SJCRH30 (cell line): Measurements from ENCODE around the gene PTGIS. TPM values are rescaled to one million over a fixed set of nuclear protein-coding genes. Genes with fewer than 3 reads are reported as not detected.

Experiments used
- DNase-seq, 2 experiments: peaks; one replicate each; pipeline ENCODE4 v3.0.0-alpha.2; 2015 to 2020
- H3K27ac ChIP-seq: fragments of 250-450 bp; sonication (Bioruptor Pico); 2 replicates; pipeline ENCODE4 v1.5.1; 2020; ENCODE audit warnings: mild to moderate bottlenecking, moderate library complexity
- H3K27me3 ChIP-seq: fragments of 250-450 bp; sonication (Bioruptor Pico); 2 replicates; pipeline ENCODE4 v1.5.1; 2020; ENCODE audit warnings: mild to moderate bottlenecking, moderate library complexity
- H3K36me3 ChIP-seq: fragments of 250-450 bp; sonication (Bioruptor Pico); 2 replicates; pipeline ENCODE4 v1.5.1; 2020; ENCODE audit warnings: mild to moderate bottlenecking, moderate library complexity
- H3K4me1 ChIP-seq: fragments of 250-450 bp; sonication (Bioruptor Pico); 2 replicates; pipeline ENCODE4 v1.5.1; 2020; ENCODE audit warnings: mild to moderate bottlenecking, moderate library complexity
- H3K4me3 ChIP-seq: fragments of 250-450 bp; sonication (Bioruptor Pico); 2 replicates; pipeline ENCODE4 v1.5.1; 2020; ENCODE audit warnings: mild to moderate bottlenecking, moderate library complexity
- H3K9me3 ChIP-seq: fragments of 250-450 bp; sonication (Bioruptor Pico); replicated peaks from 2 replicates; pipeline ENCODE4 v1.5.1; 2020; ENCODE audit warnings: mild to moderate bottlenecking, moderate library complexity
- total RNA-seq: library from RNA; depleted of rRNA; stranded (reverse); fragments of >200 nt; shearing (Covaris generic); gene quantifications from 2 replicates; pipeline ENCODE4 v1.2.3, GENCODE V29; 2014

PTGIS gene
- total RNA-seq, 1 experiment from 2014 or later, result 0.28 TPM

DNA sequence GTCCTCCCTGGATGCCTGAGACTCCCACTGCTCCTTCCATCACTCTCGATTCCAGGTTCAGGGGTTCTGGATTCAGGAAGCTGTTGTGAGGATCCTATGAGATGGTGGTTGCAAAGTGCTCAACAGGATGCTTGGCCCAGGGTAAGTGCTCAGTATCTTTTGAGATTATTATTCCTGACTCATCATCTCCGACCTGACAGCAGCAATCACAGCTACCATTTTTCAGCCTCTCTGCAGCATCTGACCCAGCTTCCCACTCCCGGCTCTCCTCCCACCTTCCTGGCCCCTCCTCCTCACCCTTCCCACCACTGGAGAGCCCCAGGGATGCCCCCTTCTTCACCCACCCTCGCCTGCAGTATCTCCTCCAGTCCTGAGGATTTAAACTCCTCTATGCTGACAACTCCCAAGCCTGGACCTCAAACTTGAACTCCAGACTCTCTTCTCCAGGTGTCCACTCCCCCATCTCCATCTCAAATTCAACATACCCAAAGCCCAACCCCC is 48.7 kb downstream of the PTGIS start:
- DNase-seq, result no peak
- Histone ChIP-seq H3K27ac (no peak overlapping the region), H3K9me3 (no peaks in the 10 kb centered on the region), H3K4me3 (no peak overlapping the region), H3K4me1 (no peaks in the 10 kb centered on the region), H3K27me3 (peaks cover 7% of the 10 kb centered on the region; the same call in 1 of the 2 replicates), H3K36me3 (no peaks in the 10 kb centered on the region)

DNA sequence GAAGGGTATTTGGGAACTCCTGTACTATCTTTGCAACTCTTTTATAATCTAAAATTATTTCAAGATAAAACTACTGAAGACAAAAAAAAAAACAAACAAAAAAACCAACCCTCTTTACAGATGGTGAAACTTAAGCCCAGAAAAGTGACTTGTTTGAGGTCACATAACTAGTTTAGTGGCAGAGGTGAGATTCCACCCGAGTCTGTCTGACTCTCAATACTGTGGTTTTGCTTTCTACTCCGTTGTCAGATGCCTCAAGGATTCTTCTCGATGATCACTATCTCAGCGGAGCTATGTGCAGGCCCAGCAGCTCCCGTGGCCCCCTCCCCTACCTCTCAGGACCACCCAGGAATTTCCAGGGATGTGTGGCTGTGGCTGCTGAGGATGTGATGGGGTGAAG is 49.4 kb downstream of the PTGIS start:
- no peaks in the 10 kb centered on the region for H3K9me3 ChIP-seq
- no peak for DNase-seq
- H3K4me1 ChIP-seq, result no peaks in the 10 kb centered on the region
- H3K27me3 ChIP-seq, result peaks cover 7% of the 10 kb centered on the region; the same call in 1 of the 2 replicates
- H3K36me3 ChIP-seq, result no peaks in the 10 kb centered on the region
- no peak overlapping the region for H3K4me3 ChIP-seq
- no peak overlapping the region for H3K27ac ChIP-seq

DNA sequence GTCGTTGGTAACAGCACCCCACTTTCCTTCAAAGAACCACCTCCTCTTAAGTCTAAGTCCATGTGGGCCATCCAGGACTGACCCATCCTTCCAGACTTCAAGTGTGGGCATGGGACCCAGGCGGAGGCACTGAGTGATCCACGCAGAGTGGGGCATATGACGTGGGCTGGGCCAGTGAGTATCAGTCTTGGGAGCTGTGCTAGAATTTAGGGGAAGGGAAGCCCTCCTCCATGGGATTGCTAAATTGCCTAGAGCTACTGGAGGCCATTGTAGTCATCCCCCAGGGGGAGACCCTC is 50.2 kb downstream of the PTGIS start:
- H3K27me3 ChIP-seq, result peaks cover 7% of the 10 kb centered on the region; the same call in 1 of the 2 replicates
- no peak for DNase-seq
- H3K27ac ChIP-seq, result no peak overlapping the region
- H3K9me3 ChIP-seq, result no peaks in the 10 kb centered on the region
- no peak overlapping the region for H3K4me3 ChIP-seq
- no peaks in the 10 kb centered on the region for H3K36me3 ChIP-seq
- no peaks in the 10 kb centered on the region for H3K4me1 ChIP-seq

DNA sequence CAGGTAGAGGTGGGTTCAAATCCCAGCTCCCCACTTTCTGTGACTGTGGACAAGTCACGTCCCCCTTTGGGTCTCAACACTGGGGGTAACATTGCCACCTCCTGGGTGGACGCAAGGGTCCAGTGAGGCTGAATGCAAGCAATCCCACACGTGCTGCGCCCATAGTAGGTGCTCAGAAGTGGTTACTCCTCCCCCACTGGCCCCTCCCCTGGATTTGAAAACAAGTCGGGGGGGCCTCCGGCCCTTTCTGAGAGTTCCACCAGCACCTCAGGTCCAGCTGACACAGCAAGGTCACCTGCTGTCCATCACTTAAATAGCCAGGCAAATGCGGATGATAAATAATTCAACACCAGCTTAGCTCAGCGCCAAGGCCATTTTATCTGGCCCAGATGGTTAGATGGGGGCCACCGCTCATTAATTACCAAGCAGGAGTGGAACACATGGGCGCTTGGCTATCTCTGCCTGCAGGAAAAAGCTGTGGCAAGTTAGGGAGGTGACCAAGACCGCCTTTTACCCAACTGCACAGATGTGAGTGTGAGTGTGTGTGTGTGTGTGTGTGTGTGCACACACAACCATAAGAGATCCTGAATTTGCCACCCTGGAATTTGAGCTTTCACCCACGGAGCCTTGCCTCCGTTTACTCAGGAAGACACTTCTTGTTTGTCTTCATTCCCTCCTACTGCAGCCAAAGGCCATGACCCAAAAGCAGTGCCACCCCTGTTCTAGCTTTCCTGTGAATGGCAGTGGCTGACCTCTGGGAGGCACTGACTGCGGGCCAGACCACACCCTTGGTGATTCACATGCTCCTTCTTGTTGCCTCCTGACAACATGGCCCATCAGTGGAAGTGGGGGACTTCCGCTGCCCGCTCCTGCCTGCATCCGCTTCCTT is 50.8 kb downstream of the PTGIS start:
- no peak overlapping the region for H3K27ac ChIP-seq
- H3K4me3 ChIP-seq, result no peak overlapping the region
- no peaks in the 10 kb centered on the region for H3K4me1 ChIP-seq
- no peaks in the 10 kb centered on the region for H3K9me3 ChIP-seq
- no peak for DNase-seq
- no peaks in the 10 kb centered on the region for H3K36me3 ChIP-seq
- peaks cover 7% of the 10 kb centered on the region; the same call in 1 of the 2 replicates for H3K27me3 ChIP-seq

DNA sequence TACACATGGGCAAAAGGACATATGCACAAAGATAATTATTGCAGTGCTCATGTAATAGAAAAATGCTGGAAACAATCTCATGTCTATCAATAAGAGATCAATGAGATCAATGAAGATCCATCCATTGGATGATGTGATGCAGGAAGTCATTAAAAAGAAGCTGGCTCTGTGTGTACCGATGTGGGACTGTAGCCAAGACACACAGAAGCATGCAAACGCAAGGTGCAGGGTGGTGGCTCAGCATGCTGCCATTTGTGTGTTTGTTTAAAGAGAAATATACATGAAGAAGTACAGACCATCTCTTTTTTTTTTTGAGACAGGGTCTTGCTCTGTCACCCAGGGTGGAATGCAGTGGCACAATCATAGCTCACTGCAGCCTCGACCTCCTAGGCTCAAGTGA is 52.4 kb downstream of the PTGIS start:
- Histone ChIP-seq H3K36me3 (no peaks in the 10 kb centered on the region), H3K4me1 (peaks cover 11% of the 10 kb centered on the region), H3K4me3 (no peak overlapping the region), H3K9me3 (no peaks in the 10 kb centered on the region), H3K27ac (no peak overlapping the region), H3K27me3 (peaks cover 7% of the 10 kb centered on the region; the same call in 1 of the 2 replicates)
- DNase-seq, result no peak

DNA sequence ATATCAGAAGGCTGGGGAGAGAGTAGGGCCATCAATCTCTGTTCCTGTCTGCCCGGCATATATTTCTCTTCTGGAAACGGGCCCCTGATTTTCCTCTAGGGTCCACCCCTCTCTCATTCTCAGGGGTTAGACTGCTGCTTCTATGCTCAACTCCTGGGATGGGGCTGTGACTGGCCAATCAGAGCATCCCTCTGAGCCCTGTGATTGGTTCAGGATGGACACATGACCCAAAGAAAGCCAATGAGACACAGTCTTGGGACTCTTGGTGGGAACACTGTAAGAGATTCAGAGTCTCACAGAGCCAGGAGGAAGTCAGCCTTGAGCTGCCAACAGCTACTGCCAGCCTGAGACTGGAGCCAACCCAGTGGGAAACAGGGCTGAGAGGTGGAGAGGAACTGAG is 54.4 kb downstream of the PTGIS start:
- DNase-seq, result no peak
- Histone ChIP-seq H3K4me1 (peaks cover 23% of the 10 kb centered on the region), H3K4me3 (no peak overlapping the region), H3K27me3 (peaks cover 7% of the 10 kb centered on the region; the same call in 1 of the 2 replicates), H3K36me3 (no peaks in the 10 kb centered on the region), H3K9me3 (no peaks in the 10 kb centered on the region), H3K27ac (no peak overlapping the region)

DNA sequence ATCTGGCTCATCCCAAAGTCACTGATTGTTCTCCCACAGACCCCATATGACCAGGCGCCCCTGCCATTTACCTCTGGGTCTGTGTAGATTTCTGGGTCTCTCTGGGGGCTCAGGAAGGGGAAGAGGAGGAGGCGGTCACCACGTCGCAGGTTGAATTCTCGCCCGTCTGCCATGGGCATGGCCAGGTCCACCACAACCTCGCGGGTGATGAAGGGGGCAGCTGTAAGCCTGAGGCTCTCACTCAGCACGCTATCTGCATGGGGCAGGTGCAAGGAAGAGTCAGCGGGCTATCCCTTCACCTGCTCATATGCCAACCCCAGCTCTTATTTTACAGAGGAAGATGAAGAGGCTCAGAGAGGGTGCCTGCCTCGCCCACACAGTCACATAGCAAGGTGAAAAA is 54.9 kb downstream of the PTGIS start:
- H3K4me1 ChIP-seq, result peaks cover 28% of the 10 kb centered on the region
- no peak overlapping the region for H3K4me3 ChIP-seq
- H3K27ac ChIP-seq, result no peak overlapping the region
- no peaks in the 10 kb centered on the region for H3K36me3 ChIP-seq
- H3K27me3 ChIP-seq, result peaks cover 7% of the 10 kb centered on the region; the same call in 1 of the 2 replicates
- DNase-seq, result no peak
- H3K9me3 ChIP-seq, result no peaks in the 10 kb centered on the region

DNA sequence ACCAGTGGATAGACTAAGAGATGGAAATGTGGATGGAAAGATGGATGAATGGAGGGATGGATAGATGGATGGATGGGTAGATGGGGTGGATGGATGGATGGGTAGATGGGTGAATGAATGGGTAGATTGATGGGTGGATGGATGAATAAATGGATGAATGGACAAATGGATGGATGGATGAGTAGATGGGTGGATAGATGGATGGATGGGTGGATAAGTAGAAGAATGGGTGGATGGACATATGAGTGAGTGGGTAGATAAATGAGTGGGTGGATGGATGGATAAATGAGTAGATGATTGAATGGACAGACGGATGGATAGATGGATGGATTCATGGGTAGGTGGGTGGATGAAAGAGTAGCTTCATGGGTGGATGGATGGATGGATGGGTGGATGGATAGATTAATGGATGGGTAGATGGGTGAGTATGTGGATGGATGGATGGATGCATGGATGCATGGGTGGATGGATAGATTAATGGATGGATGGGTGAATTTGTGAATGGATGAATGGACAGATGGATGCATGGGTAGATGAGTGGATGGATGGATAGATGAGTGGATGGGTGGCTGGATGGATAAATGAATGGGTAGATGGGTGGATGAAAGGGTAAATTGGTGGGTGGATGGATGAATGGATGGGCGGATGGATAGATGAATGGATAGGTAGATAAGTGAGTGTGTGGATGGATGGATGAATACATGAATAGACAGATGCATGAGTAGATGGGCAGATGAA is 56.0 kb downstream of the PTGIS start:
- no peak overlapping the region for H3K27ac ChIP-seq
- no peaks in the 10 kb centered on the region for H3K9me3 ChIP-seq
- no peaks in the 10 kb centered on the region for H3K36me3 ChIP-seq
- H3K4me3 ChIP-seq, result no peak overlapping the region
- H3K27me3 ChIP-seq, result no peaks in the 10 kb centered on the region
- DNase-seq, result no peak
- peaks cover 28% of the 10 kb centered on the region for H3K4me1 ChIP-seq

DNA sequence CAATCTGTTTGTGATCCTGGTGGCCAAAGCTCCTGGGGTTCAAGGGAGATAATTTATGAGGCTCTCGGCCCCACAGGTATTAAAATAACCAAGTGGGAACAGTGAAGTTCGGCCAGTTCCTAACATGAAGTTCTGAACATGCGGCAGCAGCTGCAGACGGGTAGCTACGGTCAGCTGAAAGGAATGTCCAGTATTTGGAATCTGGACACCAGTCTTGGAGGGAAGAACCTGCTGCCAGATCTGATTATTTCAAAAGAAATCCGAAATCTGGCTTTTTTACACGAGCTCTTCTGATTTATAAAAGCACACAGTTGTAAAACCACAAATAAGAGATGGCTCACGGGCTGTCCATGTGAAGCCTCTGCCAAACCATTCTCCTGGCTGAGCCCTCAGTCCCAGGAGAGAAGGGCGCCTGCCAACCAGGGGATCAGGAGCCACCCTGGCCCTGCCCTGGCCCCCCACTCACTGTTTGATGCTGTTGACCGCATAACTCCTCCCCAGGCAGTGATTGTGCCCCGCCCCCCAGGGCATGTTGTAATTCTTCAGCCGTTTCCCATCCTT is 57.3 kb downstream of the PTGIS start:
- Histone ChIP-seq H3K4me1 (peaks cover 31% of the 10 kb centered on the region), H3K9me3 (no peaks in the 10 kb centered on the region), H3K27ac (peak overlapping the region; percentile 66), H3K27me3 (no peaks in the 10 kb centered on the region; the same call in 1 of the 2 replicates), H3K36me3 (no peaks in the 10 kb centered on the region), H3K4me3 (no peak overlapping the region)
- DNase-seq, result peak; percentile 87 to 94

DNA sequence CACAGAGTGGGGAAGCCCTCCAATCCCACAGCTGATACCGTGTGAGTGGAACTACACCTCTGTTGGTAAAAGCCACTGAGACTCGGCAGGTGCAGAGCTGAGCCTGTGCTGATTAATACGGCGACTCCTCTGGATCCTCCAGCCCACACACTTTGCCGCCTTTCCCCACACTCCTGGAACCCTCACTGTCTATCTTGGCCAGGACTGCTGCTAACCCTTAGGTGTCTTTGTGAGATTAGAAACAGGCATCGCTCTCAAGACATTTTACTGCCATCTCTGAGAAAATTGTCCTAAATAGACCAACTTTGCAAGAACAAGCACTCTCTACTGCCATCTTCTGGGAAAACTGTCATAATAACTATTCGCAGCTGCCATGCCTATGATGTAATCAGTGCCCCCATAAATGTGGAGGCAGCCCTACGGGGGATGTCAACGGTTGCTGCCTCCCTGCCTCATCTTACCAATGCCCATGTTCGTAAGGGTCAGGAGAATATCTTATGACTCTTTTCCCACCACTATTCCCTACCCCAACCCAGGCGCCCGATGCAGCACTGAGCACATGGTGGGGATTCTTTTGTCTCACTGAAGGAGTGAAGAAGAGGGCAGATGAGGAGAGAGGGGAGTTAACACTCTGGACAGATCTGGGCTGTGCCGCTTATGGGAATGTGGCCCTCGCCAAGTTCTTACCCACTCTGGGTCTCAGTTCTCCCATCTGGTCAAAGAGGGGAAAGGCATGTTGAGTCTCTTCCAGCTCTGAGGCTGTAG is 59.3 kb downstream of the PTGIS start:
- H3K27me3 ChIP-seq, result peaks cover 1% of the 10 kb centered on the region; the same call in 1 of the 2 replicates
- no peaks in the 10 kb centered on the region for H3K9me3 ChIP-seq
- H3K27ac ChIP-seq, result no peak overlapping the region
- peaks cover 36% of the 10 kb centered on the region for H3K4me1 ChIP-seq
- no peak overlapping the region for H3K4me3 ChIP-seq
- no peaks in the 10 kb centered on the region for H3K36me3 ChIP-seq
- peak; percentile 61 to 87 for DNase-seq

DNA sequence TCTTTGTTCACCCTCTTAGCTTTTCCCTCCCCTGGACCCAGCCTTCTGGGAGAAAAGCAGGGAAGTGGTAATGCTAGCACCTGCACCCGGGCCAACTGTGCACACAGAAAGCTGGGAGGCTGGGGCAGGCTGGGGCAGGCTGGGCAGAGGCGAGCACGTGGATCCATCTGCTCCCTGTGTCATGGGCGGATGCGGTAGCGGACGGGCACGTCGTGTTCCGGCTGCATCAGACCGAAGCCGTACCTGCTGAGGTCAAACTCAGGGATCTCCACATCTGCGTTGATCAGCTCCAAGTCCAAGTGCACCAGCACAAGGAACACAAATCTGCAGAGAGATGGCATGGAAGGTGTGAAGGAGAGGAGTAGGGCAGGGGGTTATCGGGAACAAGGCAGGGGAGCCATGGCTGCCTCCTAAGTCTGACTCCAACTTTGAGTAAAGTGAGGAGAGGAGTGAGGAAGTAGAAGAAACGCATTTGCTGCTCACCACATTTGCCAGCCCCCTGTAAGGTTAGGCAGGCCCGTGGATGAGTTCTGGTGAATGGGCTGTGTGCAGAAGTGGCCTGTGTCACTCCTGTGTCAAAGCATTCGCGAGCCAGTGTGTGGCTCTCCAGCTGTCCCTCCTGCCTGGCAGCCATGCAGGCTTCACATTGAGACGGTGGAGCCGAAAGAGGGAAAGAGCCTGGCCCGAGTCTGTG is 60.0 kb downstream of the PTGIS start:
- no peak overlapping the region for H3K27ac ChIP-seq
- peaks cover 4% of the 10 kb centered on the region; the same call in 1 of the 2 replicates for H3K27me3 ChIP-seq
- DNase-seq, result no peak
- H3K4me1 ChIP-seq, result peaks cover 36% of the 10 kb centered on the region
- H3K4me3 ChIP-seq, result no peak overlapping the region
- no peaks in the 10 kb centered on the region for H3K9me3 ChIP-seq
- no peaks in the 10 kb centered on the region for H3K36me3 ChIP-seq

DNA sequence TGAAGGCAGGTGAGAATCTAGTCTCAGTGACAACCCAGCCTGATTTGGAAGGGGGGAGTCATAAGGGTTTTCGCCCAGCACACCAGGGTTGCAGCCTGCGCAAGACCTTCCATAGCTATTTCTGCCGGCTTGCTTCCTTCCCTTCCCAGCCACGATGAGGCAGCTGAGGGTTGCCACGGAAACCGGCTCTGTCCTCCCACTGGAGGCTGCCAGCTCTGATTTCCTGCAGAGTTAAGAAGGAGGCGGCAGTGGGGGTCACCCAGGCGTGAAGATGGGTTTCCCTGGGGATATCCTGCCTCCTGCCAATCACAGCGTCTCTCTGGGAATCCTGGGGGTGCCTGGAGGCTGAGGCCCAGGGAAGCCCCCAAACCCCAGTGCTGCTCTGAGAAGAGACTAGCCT is 62.4 kb downstream of the PTGIS start:
- no peak overlapping the region for H3K4me3 ChIP-seq
- DNase-seq, result peak; percentile 78 to 80
- H3K9me3 ChIP-seq, result no peaks in the 10 kb centered on the region
- no peak overlapping the region for H3K27ac ChIP-seq
- peaks cover 25% of the 10 kb centered on the region for H3K4me1 ChIP-seq
- no peaks in the 10 kb centered on the region for H3K36me3 ChIP-seq
- H3K27me3 ChIP-seq, result peaks cover 4% of the 10 kb centered on the region; the same call in 1 of the 2 replicates

DNA sequence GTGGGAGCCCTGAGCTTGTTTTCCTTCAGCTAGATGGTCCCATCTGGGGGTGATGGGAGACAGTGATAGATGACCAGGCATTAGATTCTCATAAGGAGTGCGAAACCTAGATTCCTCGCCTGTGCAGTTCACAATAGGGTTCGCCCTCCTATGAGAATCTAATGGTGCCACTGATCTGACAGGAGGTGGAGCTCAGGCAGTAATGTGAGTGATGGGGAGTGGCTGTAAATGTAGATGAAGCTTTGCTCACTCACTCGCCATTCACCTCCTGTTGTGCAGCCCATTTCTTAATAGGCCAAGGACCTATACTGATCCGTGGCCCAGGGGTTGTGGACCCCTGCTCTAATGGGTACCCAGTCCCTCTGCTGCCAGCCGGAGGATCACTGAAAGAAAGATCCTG is 64.8 kb downstream of the PTGIS start:
- Histone ChIP-seq H3K36me3 (no peaks in the 10 kb centered on the region), H3K4me3 (no peak overlapping the region), H3K9me3 (no peaks in the 10 kb centered on the region), H3K27ac (no peak overlapping the region), H3K4me1 (peaks cover 10% of the 10 kb centered on the region; the same call in 1 of the 2 replicates), H3K27me3 (peaks cover 4% of the 10 kb centered on the region; the same call in 1 of the 2 replicates)
- no peak for DNase-seq

DNA sequence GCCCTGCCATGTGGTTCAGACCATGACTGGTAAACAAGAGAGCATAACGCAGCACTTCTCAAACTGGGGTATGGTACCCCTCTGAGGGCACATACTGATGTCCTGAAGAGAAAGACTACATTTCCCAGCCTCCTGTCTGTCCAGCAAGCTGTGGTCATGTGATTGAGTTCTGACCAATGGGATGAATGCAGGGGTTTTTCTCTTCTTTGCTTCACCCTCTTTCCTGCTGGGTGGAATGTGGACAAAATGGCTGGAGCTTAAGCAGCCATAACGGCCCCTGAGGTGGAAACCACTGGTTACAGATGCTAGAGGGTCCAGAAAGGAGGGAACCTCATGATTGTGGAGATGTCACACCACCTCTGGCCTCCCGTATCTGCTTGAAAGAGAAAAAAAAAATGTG is 66.0 kb downstream of the PTGIS start:
- peaks cover 6% of the 10 kb centered on the region; the same call in 1 of the 2 replicates for H3K27me3 ChIP-seq
- DNase-seq, result peak in 1 of 2 experiments; percentile 56
- H3K4me1 ChIP-seq, result peaks cover 8% of the 10 kb centered on the region; the same call in 1 of the 2 replicates

More for the DNA sequence above, 66.0 kb downstream of the PTGIS start:
- Histone ChIP-seq H3K9me3 (no peaks in the 10 kb centered on the region), H3K27ac (no peak overlapping the region), H3K4me3 (no peak overlapping the region), H3K36me3 (no peaks in the 10 kb centered on the region)
